Medulla oblongata (tissue), 1 donor: ENCODE data around the gene PLCB4.

Source experiments
- DNase-seq: peaks from one replicate; pipeline ENCODE4 v3.0.0-alpha.2; 2015; ENCODE audit errors: extremely low spot score

The PLCB4 gene

DNA sequence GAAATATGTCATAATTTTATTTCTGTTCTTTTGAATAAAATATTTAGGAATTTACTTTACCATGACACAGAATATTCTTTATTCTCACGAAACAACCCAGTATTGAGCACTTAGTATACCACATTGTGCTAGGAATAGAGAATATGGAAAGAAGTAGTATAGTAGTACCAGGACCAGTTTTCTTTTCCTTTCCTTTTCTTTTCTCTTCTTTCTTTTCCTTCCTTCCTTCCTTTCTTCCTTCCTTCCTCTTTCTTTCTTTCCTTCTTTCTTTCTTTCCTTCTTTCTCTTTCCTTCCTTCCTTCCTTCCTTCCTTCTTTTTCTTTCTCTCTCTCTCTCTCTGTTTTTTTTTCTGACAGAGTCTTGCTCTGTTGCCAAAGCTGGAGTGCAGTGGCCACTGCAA lies 7.5 kb upstream of the PLCB4 start:
- DNase-seq: no peak

DNA sequence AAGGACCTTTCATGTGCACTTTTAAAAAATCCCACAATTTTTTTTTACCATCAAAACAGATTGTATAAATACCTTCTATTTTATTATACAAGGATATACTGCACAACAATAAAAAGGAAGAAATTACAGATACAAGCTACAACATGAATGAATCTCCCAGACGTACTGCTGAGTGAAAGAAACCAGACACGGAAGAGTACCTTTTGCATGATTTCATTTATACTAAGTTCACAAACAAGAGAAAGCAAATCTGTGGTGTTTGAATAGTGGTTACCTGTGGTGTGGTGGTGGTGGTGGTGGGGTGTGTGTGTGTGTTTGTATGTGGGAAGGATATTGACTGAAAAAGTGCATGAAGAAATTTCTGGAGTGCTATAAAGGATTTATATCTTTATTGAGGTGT lies 6.8 kb upstream of the PLCB4 start:
- DNase-seq: no peak

DNA sequence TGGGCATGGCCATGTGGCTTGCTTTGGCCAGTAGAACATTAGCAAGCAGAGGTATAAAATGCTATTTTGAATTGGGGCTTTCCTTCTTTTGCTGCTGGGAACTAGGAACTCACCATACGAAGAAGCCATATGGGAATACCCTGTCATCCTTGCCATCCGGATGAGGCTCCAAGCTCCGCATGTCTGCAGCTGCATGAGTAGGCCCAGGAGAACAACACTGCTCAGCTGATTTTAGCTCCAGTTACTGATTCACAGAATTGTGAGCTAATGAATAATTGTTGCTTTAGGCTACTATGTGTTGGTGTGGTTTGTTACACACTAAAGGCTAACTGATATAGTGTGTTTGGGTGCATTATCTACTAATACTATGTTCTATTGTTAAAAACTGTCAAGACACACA lies 2.7 kb upstream of the PLCB4 start:
- no peak for DNase-seq

DNA sequence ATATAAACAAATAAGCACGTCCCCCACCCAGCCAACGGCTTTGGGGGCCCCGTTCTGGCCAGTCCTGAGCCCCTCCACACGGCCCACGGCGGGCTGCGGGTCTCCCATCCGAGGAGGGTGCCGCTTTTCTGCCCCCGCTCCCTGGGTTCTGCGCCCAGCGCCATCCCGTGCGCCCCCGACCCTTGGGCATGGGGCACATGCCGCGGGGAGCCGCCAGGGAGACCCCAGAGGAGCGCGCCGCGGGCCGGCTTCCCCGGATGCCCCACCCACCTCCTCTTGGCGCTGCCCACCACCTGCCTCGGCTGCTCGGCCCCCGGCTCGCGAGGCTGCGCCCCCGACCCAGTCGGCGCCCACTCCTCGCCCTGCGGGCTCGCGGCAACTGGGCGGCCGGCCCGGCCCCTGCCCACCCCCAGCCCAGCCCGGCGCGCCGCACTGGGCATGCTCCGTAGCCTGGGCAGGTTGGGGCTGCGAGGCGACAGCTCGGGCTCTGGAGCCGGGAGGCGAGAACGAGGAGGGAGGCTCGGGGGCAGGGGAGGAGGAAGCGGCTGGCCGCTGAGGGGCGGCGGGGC lies 570 bp upstream of the PLCB4 start:
- DNase-seq: peak; percentile 31

DNA sequence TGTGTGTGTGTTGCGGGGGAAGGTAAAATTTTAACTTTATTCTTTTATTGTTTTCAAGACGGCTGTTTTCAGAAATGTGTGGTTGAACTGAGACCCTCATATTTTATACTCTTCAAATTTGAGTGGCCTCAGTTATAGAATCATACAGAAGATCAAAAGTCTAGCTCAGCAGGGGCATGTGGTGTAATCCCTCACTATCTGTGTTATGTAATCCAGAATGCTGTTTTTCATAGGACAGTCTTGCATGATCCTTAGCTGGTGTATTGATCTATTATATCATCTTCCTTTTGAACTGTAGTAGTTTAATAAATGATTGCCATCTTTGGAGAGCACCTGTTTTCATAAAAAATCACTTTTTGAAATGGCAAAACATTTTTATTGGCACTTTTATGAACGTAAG lies 1.4 kb downstream of the PLCB4 start:
- no peak for DNase-seq

DNA sequence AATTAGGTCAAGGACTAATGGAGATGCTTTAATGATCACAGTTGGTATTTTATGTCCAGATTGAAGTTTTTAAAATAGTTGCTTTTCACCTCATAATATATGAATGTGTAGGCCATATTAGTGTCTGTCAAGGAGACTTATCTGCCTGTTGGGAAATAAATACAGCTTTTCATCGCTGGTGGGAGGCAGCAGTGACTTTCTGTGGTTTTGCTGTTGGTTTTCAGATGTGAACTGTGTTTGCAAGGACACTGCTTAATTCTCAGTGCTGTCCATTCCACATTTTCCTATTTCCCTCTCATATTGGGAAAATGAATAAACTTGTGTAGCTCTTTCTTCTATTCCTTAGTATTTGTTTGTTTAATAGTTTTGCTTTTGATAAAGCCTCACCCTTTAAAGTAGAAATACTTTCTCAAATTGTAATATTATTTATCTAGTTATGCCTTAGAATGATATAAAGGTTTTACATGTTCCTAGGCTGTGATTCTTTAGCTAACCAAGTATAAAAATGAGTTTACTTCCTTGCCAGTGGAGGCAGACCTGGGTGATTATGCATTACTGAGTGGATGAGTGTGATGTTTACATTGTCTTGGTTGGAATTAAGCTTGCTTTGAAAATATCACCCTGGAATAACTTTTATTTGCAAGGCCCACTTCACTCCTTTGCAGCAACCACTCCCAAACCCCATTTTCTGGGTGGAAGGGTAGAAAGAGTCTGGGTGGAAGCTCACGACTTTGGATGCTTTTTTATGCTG lies 3.3 kb downstream of the PLCB4 start:
- no peak for DNase-seq

DNA sequence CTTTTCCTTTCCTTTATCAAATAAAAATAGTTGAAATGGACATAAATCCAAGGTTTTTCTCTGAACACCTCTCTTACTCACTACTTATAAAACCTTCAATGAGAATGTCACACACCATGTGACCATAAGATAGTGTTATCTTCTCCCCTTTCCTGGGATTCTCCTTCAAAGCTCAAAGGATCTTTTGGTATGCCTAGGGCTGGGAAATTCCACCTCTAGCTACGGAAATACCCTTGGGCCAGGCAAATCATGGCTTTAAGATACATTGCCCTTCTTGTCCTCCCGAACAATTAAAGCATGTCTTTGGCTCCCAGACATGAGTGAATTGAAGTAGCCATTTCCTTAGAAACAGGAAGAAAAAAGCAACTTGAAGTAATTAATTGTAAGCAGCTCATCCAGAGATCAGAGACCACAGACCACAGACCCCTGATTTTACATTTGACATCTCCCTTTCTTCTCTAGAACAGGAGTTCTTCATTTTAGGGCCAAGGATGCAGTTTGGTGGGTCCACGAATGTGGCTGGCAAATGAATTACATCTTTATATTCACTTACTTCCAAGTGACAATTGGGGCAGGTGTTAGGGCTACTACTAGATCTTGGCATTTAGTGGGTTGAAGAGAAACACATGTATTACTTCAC lies 4.1 kb downstream of the PLCB4 start:
- DNase-seq: no peak

DNA sequence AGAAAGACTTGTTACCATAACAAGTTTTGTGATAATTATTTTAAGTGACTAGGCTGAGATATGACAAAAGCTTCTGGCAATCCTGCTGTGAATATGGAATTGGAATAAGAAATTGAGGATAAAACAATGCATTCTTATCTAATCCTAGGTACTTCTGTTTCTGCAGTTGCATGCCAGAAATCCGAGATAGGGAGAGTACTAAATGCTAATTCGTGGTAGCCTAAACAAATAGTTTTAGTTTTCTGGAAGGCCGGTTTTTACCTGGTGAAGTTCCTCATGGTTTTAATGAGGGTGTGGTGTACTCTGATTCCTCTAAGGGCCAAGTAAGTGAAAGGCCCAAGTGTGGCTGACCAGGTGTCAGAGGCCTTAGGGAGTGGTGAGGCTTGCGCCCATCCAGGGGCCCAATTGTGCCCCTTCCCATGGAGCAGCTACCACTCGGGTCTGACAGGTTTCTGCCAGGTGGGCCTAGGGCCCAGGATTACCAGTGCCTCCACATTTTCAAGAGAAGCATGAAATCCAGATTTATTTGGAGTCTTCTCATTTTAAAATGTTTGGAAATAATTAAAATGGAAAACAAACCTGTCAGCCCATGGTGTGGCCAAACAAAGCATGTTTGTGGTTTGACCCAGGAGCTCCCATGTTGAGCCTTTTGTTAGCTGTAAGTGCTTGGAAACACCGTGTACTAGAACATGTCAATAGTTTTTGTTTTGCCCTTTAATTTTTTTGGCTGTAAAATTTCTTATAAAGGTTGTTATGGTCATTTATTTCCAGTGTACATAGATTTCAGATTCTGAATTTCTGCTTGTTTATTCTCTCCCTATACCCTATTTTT lies 6.6 kb downstream of the PLCB4 start:
- DNase-seq: no peak

DNA sequence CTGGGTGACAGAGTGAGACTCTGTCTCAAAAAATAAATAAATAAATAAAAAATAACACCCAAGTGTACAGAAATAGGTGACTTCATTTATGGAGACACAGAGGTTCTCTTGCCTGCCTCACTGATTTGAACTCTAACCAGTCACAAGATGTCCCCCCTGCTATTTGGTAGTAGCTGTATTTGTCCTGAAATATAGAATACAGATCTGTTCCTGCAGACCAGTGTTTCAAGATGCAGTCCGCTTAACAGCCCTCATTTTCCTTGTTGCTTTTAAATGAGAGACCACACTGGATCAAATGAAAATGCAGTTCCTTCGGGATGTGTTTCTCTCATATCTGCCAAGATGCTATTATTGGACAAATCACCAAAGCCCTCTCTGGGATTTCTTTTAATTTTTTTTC lies 7.6 kb downstream of the PLCB4 start:
- DNase-seq: no peak

DNA sequence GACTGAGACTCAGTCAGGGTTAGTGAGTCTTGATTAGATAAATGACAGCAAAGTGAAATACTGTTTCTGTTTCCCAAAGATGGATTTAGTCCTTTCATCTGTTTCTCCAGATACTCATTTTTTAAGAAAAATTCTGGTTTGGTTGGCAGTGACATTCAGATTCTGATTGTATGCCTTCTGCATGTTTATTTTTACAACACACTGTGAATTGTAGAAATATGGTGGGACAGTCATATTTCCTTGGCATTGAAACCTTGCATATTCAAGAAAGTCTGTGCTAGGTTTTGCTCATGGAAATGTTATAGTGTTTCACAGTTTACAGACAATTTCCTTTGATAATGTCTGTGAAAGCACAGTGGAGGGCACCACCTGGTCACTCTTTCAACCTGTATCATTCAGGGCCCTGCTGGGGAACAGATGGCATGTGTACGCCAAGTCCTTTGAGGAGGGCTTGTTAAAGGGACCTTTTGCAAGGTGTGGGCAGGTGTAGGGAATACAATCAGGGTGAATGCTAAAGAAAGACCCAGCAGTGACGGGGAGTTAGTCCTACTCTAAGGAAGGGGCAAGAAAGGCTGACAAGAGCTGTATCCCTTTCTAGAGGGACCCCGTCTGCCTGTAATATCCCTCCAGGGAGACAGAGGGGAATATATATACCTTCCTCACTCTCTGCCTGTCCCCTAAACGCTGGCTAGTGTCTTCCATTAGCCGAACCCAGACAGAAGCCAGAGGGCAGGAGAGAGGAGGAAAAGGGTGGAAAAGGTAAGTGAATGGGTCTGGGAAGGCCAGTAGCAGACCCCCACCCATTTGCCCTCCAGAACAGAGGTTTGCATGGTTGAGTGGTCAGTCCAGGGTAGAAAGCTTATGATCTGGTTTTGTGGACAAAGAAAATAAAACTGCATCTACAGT lies 10.2 kb downstream of the PLCB4 start:
- DNase-seq: no peak

DNA sequence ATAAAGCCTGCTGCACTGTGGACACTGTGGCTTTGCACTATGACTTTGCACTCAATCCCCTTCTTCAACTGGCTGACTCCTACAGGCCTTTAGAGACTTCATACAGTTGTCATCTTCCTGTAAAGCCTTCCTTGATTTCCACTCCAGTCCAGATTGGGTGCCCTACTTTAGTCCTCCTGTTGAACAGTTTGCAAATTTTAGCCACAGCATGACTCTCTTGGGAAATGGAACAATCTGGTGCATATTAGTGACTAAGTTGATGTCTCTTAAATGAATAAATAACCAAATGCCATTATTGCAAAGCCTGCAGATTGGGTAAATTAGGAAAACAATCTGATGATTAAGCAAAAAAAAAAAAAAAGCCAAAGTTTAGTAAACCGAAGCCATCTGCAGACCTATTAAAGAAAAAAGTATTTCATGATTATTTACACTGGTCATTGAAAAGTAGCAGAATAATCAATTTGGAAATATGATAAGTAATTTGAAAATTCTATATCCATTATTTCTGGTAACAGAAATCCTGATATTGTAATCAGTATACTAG lies 12.6 kb downstream of the PLCB4 start:
- no peak for DNase-seq

DNA sequence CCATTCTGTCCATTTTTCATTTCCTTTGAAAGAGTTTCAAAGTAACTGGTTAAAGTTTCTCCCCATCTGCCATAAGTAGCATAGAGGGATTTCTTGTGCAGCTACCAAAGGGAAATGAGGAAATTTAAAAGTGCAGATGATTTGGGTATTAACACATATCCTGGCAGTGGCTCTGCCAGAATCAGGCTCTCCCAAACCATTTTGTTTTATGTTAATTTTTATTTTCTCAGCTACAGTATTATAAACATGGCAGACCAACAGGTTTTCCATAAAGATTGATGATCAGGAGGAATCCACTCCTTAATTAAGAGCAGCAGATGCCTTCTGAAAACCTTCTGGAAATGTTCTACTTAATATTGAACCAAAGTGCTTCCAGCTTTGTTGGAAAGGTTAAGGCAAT lies 13.9 kb downstream of the PLCB4 start:
- no peak for DNase-seq

DNA sequence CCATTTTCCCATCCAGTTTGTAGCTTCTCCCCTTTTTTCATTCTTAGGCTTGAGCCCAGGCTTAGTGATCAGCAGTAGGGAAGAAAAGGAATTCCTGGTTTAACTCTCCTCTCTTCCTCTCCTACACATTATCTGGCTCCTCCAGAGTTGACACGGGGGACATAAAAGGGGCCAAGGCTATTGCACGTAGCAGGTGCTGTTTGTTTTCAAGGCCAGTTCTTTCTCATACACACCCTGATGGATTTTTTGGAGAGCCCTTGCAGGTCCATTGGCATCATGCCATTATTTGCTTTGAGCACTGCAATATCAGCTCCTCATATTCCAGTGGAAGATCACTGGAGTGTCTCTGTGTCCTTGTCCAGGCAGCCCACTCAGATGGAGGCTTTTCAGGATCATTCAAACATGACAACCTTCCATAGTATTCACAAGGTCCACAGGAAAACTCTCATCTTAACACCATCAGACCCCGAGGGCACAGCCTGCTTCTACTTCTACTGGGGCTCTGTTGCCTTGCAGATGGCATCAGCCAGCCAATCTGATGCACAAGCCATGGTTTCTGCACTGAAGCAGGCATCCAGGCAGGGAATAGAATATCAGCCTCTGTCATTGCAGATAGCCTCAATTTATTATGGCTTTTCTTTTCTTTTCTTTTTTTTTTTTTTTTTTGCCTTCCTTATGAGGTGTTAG lies 18.8 kb downstream of the PLCB4 start:
- DNase-seq: no peak

DNA sequence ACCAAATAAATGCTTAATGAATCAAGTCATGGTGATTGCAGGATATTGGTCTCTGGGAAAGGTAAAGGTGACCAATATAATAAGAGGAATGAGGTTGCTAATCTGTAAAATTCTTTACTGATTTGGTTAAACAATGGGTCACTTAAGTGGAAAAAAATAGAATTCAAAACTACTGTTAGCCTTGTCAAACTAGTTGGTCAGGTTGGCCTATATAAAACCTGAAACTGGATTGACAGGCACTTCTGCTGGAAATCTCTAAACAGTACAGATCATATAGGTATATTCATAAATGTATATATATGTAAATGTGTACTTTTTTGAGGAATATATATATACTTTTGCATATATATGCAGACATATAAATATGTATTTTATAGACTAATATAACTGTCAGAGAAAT lies 19.7 kb downstream of the PLCB4 start:
- no peak for DNase-seq

DNA sequence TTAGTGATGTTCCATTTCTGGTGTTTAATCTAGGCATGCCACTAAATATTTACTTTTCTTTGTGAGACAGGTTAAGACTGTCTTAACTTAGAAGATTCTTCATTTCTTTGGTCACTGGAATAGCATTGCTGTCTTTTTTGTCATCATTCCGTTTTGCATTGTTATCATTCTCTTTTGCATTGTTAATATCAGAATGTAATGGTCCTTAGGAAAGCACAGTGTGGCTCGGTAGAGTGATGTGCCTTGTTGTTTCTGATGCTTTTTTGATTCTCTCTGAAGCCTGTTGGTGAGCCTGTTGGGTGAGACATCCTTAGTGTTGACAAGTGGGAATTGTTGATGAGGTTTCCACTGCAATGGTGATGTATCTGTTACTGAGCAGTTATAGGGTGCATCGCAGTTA lies 23.2 kb downstream of the PLCB4 start:
- DNase-seq: no peak

DNA sequence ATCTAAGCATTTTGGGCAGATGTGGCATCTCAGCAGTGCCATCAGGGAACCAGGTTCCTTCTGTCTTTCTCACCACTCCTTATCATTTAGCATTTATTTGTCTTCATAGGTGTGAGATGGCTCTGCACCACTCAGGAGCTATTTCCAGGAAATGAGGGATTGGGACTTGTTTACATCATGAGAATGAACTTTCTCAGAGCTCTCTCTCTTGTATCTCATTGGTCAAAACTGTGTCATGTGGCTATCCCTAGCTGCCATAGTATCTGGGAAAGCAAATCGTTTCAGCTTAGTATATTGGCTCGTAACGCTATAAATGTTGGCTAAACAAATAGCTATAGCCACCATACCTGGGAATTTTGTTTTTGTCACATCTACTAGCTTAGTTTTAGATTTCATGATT lies 23.8 kb downstream of the PLCB4 start:
- DNase-seq: no peak

DNA sequence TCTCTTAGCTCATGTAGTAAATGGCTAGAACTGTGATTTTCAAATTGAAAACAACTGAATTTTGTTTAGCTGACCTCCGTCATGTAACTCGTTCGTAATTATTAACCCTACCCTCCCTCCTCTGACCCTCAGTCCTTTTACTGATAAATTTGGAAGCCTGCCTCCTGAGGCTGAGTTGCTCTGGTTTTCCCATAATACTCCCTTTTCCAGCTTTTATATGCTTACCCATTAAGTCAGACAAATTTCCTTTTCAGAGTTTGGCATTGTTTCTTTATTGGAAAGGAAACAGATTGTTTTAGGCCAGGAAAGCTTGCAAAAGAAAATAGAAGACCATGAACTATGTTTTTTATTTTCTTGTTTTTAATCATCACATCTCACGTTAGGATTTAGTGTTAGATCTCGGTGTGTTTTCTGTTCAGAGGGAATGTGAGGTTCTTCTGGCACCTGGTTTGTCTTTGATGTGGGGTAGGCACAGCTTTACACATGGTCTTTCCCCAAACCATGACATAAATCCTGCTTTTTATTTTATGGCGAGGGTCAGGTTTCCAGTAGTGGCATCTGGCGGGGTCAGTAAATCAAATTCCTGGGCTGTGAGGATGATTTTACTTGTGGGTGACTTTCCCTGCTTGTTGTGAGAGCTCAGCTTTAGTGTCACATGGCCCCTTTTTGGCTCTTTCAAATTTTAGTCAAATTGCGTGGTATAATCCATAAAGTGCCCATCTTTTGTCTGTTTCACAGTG lies 24.5 kb downstream of the PLCB4 start:
- DNase-seq: no peak

DNA sequence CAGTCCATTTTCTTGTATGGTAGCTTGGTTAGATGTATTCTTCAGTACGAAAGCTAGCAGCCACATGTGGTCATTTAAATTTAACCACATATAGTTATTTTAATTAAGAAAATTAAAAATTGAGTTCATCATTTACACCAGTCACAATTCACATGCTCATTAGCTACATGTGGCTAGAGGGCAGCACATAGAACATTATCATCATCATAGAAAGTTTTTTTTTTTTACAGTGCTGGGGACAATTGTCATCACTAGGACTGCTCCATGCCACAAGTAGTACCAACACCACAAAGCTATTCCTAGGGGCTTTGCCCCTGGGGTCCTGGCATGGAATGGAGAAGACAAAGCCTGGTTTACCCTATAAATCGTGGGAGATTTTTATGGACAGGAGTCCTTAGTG lies 30.5 kb downstream of the PLCB4 start:
- no peak for DNase-seq

DNA sequence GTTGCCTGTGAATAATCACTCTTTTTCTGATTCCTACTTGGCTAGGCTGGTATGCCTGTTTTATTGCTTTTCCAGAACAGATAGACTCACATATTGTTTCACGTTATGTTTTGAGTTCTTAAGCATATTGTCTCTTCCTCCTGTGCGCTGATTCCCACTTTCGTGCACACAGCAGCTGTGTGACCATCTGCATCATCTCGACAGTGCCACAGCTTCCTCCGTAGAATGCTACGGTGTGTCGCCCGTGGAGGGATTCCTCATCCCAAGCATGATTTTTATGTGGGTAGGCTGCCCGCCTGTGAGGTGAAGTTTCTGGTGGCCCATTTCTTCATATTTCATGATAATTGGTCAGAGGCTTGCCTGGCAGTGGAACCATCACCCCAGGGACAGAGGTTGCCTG lies 31.8 kb downstream of the PLCB4 start:
- DNase-seq: no peak

DNA sequence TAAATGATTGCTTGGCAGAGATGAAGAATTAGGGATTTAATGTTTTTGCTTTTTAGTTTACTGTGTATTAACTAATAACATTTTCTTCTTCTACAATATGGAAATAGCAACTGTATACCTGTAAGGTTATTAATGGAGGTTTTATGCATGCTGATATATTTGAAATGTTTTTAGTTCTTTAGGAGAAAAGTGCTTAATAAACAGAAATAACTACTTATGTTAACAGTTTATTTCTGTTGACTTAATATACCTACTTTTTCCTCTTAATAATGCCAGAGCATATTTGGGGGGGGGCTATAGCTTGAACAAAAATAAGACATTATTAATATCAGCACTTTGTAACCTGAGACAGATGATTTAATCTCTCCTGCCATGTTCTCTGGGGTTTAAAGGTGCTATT lies 33.6 kb downstream of the PLCB4 start:
- DNase-seq: no peak
